ENCODE results near the gene SPATA13. TPM values are rescaled to one million over a fixed set of nuclear protein-coding genes. Genes with fewer than 3 reads are reported as not detected.
"Not testable (repeated sequence)": the region's sequence is repeated elsewhere in the genome, so short reads cannot be mapped to it uniquely, and the experiment has no call there.

Gene SPATA13
- total RNA-seq, 1 donor from 2014 or later, result 44.2 TPM

- Histone ChIP-seq H3K9me3 (no peaks in the 10 kb centered on the region), H3K27ac (no peak overlapping the region), H3K36me3 (no peaks in the 10 kb centered on the region), H3K4me1 (peaks cover 32% of the 10 kb centered on the region), H3K4me3 (no peak overlapping the region), H3K27me3 (ENCODE audit: low read depth) (no peaks in the 10 kb centered on the region)
- ATAC-seq (no peak), DNase-seq (no peak)
- TF ChIP-seq CTCF (IDR thresholded peaks at IDR 0.05), result no peak
- intact Hi-C loops (cut with DNase I), result no loop called here
Observed at GRCh38 chr13:24213932-24214331, 53.4 kb downstream of the SPATA13 start.

DNA sequence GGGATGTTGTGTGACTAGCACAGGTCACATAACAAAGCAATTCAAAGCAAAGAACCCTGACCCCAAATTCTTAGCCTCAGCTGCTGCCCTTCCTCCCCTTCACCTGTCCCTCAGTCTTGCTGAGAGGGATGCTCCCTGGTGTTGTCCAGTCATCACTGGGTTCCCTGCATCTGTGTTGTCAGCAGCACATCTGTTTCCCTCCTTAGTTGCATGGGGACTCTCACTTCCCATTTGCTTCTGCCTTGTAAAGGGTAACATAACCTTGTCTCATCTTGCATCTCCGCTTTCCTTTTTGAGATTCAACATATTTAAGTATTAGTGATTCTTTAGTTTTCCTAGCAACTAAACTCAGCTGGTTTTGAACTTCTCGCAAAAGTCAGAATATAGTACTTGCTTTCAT, 54.0 kb downstream of the SPATA13 start:
- no peak overlapping the region for H3K27ac ChIP-seq
- no peak overlapping the region for H3K4me3 ChIP-seq
- no peaks in the 10 kb centered on the region for H3K36me3 ChIP-seq
- H3K27me3 ChIP-seq (ENCODE audit: low read depth), result no peaks in the 10 kb centered on the region
- no peaks in the 10 kb centered on the region for H3K9me3 ChIP-seq
- peaks cover 34% of the 10 kb centered on the region for H3K4me1 ChIP-seq
- DNase-seq (no peak), ATAC-seq (no peak)
- intact Hi-C loops (cut with DNase I), result no loop called here
- no peak for TF ChIP-seq CTCF (IDR thresholded peaks at IDR 0.05)

DNA sequence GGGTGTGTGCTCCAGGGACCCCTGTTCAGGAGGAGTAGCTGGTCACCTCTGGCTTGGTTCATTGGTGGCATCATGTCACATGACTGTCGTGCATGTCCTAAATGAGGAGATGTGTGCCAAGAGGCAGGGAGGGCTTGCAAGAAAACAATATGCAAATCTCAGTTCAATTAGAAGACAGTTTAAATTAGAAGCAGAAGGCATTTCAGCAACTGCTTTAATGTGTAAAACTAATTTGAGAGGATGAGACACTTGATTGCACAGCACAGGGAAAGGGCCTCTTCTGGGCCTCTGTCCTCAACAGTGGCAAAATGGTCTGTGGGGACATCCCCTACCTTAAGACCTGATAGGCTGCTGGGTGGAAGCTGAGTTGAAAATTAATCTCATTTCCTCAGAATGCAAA, 54.6 kb downstream of the SPATA13 start:
- intact Hi-C loops (cut with DNase I), result no loop called here
- H3K4me1 ChIP-seq, result peaks cover 40% of the 10 kb centered on the region
- no peaks in the 10 kb centered on the region for H3K36me3 ChIP-seq
- no peaks in the 10 kb centered on the region for H3K27me3 ChIP-seq (ENCODE audit: low read depth)
- H3K27ac ChIP-seq, result no peak overlapping the region
- ATAC-seq, result no peak
- no peak overlapping the region for H3K4me3 ChIP-seq
- TF ChIP-seq CTCF (IDR thresholded peaks at IDR 0.05), result no peak
- DNase-seq, result no peak
- H3K9me3 ChIP-seq, result no peaks in the 10 kb centered on the region

- H3K27me3 ChIP-seq (ENCODE audit: low read depth), result no peaks in the 10 kb centered on the region
- peaks cover 40% of the 10 kb centered on the region for H3K4me1 ChIP-seq
- H3K4me3 ChIP-seq, result no peak overlapping the region
- intact Hi-C loops (cut with DNase I), result no loop called here
- peak overlapping the region; percentile 48 for H3K27ac ChIP-seq
- ATAC-seq (peak; percentile 17 to 28), DNase-seq (no peak)
- no peaks in the 10 kb centered on the region for H3K36me3 ChIP-seq
- H3K9me3 ChIP-seq, result no peaks in the 10 kb centered on the region
- no peak for TF ChIP-seq CTCF (IDR thresholded peaks at IDR 0.05)
Observed at GRCh38 chr13:24215732-24216131, 55.2 kb downstream of the SPATA13 start.

GRCh38 chr13:24216176-24216575, 55.7 kb downstream of the SPATA13 start:
- intact Hi-C loops (cut with DNase I), result no loop called here
- peaks cover 40% of the 10 kb centered on the region for H3K4me1 ChIP-seq

GRCh38 chr13:24216779-24217178, 56.3 kb downstream of the SPATA13 start:
- DNase-seq; H3K9me3 ChIP-seq; H3K36me3 ChIP-seq; ATAC-seq; H3K27me3 ChIP-seq (ENCODE audit: low read depth); intact Hi-C loops (cut with DNase I); H3K4me3 ChIP-seq: not testable (repeated sequence)
- H3K27ac ChIP-seq, result peak overlapping the region; percentile 54
- H3K4me1 ChIP-seq, result peaks cover 40% of the 10 kb centered on the region

More at GRCh38 chr13:24216176-24216575, 55.7 kb downstream of the SPATA13 start:
- Histone ChIP-seq H3K36me3 (no peaks in the 10 kb centered on the region), H3K27ac (peak overlapping the region; percentile 48), H3K9me3 (no peaks in the 10 kb centered on the region), H3K4me3 (no peak overlapping the region), H3K27me3 (ENCODE audit: low read depth) (no peaks in the 10 kb centered on the region)
- no peak for TF ChIP-seq CTCF (IDR thresholded peaks at IDR 0.05)
- ATAC-seq (no peak), DNase-seq (no peak)
